Ovary (tissue), 9 donors: ENCODE results near the gene AAR2. TPM values are rescaled to one million over a fixed set of nuclear protein-coding genes. Genes with fewer than 3 reads are reported as not detected.

Experiments
- DNase-seq, 5 donors: peaks; one replicate each; pipeline ENCODE4 v3.0.0-alpha.2; 2019 to 2020
- H3K27ac ChIP-seq, 2 donors: fragments of 200-600 bp; one replicate each; pipeline versions ENCODE4 v1.5.1 to v1.8.0; 2019 to 2022
- H3K27me3 ChIP-seq: fragments of 200-600 bp; one replicate; pipeline ENCODE4 v1.8.0; 2022
- H3K36me3 ChIP-seq: fragments of 200-600 bp; sonication (generic); one replicate; pipeline ENCODE4 v1.5.1; 2019
- H3K4me1 ChIP-seq: one replicate; pipeline ENCODE4 v1.8.1; 2013; ENCODE audit warnings: mild to moderate bottlenecking, moderate library complexity; ENCODE audit not compliant: insufficient read depth
- H3K4me3 ChIP-seq: fragments of 200-600 bp; sonication (generic); one replicate; pipeline ENCODE4 v1.5.1; 2017
- H3K9me3 ChIP-seq, 2 donors: fragments of 200-600 bp in 1 of 2; sonication (generic) in 1 of 2; one replicate each; pipeline versions ENCODE4 v1.5.1 to v1.8.1; 2013 to 2019; ENCODE audit warnings: mild to moderate bottlenecking in 1 of 2, moderate library complexity in 1 of 2
- CTCF ChIP-seq, 3 donors: fragments of 450-650 bp in 2 of 3; fragments of 200-600 bp in 1 of 3; IDR thresholded peaks; one replicate each; pipeline versions ENCODE4 v1.5.1 to v1.8.0; 2016 to 2022; ENCODE audit warnings: antibody characterized with exemption in 3 of 3, mild to moderate bottlenecking in 1 of 3
- EP300 ChIP-seq: sonication (generic); formaldehyde crosslinking; IDR thresholded peaks from one replicate; pipeline ENCODE4 v1.6.1; 2017; ENCODE audit warnings: antibody characterized with exemption
- POLR2A ChIP-seq: fragments of 450-650 bp; IDR thresholded peaks from one replicate; pipeline ENCODE4 v1.6.1; 2017; ENCODE audit warnings: antibody characterized with exemption, mild to moderate bottlenecking, moderate library complexity
- WGBS, 3 donors: extraction: QIAGEN DNeasy Blood & Tissue Kit in 1 of 3; methylation state at CpG; one replicate each; pipeline versions ENCODE4 v1.1.5 to v1.1.7; 2013 to 2017; 5-methylcytosine and 5-hydroxymethylcytosine counted together
- intact Hi-C, 4 donors: fragments of 100-400 bp; cut with DNase I; formaldehyde crosslinking; loops; one replicate each; pipeline versions ENCODE4 v1.11.0 to v1.15.1; 2022 to 2023
- polyA plus RNA-seq, 2 donors: library from polyadenylated mRNA; stranded (reverse); fragments of 200-250 nt in 1 of 2; fragments of 350-450 nt in 1 of 2; fragmentation: Illumina TruSeq in 1 of 2; extraction: RNeasy Lipid Tissue Mini Kit (QIAGEN cat#74804) in 1 of 2; gene quantifications; one replicate each; pipeline ENCODE4 v1.2.3, GENCODE V29; 2013 to 2014
- total RNA-seq, 7 donors: library from RNA; depleted of rRNA in 2 of 7; stranded (reverse); fragments of >200 nt in 2 of 7; fragmentation: NEBNext Ultra II Directional in 3 of 7; extraction: Animal tissue kit (Norgen Biotek cat#: 25700) in 3 of 7; gene quantifications; one replicate each; pipeline versions ENCODE4 v1.1.0 to v1.2.4, GENCODE V29; 2016 to 2023
- donor health status: DM: no; HTN: no; CAD: no; lungs with moderate emphysema.
- donor health status: DM: no; HTN: no; CAD: no.
- donor health status: Bipolar disorder and iron deficiency.
- donor health status: DM: yes; HTN: yes; CAD: no.
- donor health status: DM: no; HTN: no; CAD: no.
- donor health status: DM: yes; HTN: yes; CAD: no.

Gene AAR2
- total and polyA plus RNA-seq, 9 donors: 19.7 to 40.2 (median 26.6) TPM

- H3K4me3 ChIP-seq: no peak overlapping the region
Observed at GRCh38 chr20:36270744-36271638, 34.7 kb downstream of the AAR2 start.

GRCh38 chr20:36271639-36272546 lies 35.6 kb downstream of the AAR2 start:
- Histone ChIP-seq H3K27me3 (no peaks in the 10 kb centered on the region), H3K27ac (no peak overlapping the region), H3K4me3 (no peak overlapping the region), H3K36me3 (no peaks in the 10 kb centered on the region), H3K9me3 (no peaks in the 10 kb centered on the region), H3K4me1 (no peaks in the 10 kb centered on the region)
- no peak for DNase-seq
- intact Hi-C loops: no loop called here
- WGBS, 3 donors: 87 to 89% (median 88%) methylated on average over 21 of the region's 21 CpGs
- no peak for TF ChIP-seq EP300
- TF ChIP-seq CTCF (IDR thresholded peaks at IDR 0.05): no peak
- TF ChIP-seq POLR2A: no peak

More at GRCh38 chr20:36270744-36271638, 34.7 kb downstream of the AAR2 start:
- no peaks in the 10 kb centered on the region for H3K4me1 ChIP-seq
- no peaks in the 10 kb centered on the region for H3K27me3 ChIP-seq
- no peaks in the 10 kb centered on the region for H3K36me3 ChIP-seq
- intact Hi-C loops: no loop called here
- DNase-seq: no peak
- no peak for TF ChIP-seq POLR2A
- TF ChIP-seq EP300: no peak
- TF ChIP-seq CTCF (IDR thresholded peaks at IDR 0.05): no peak
- no peaks in the 10 kb centered on the region for H3K9me3 ChIP-seq
- WGBS, 3 donors: 70 to 78% (median 71%) methylated on average over 20 of the region's 20 CpGs
- H3K27ac ChIP-seq: no peak overlapping the region

GRCh38 chr20:36272547-36273220 lies 36.4 kb downstream of the AAR2 start:
- Histone ChIP-seq H3K9me3 (no peaks in the 10 kb centered on the region), H3K4me1 (no peaks in the 10 kb centered on the region), H3K27me3 (no peaks in the 10 kb centered on the region), H3K36me3 (no peaks in the 10 kb centered on the region), H3K27ac (no peak overlapping the region), H3K4me3 (no peak overlapping the region)
- TF ChIP-seq CTCF (IDR thresholded peaks at IDR 0.05): no peak
- no peak for TF ChIP-seq POLR2A
- no peak for TF ChIP-seq EP300
- no peak for DNase-seq
- WGBS, 3 donors: 81 to 82% (median 81%) methylated on average over 12 of the region's 12 CpGs
- intact Hi-C loops: no loop called here
